ENCODE results near the gene KCTD5.

- no peak for TF ChIP-seq POLR2AphosphoS5 (IDR thresholded peaks at IDR 0.05; ENCODE audit: low read depth, low read length)
- TF ChIP-seq TEAD4 (IDR thresholded peaks at IDR 0.05; ENCODE audit: low read depth, low read length), result no peak
- peak; percentile 79 to 83; a peak in 3 of 4 replicates for TF ChIP-seq SIN3A (conservative IDR thresholded peaks at IDR 0.05 in 1 of 2, IDR thresholded peaks at IDR 0.05 in 1 of 2; ENCODE audit: low read depth in 1 of 2, low read length in 2 of 2)
- no peak for TF ChIP-seq JUND (IDR thresholded peaks at IDR 0.05; ENCODE audit: low read length)
- TF ChIP-seq HDAC6 (IDR thresholded peaks at IDR 0.05; ENCODE audit: low read depth, low read length), result no peak
- no peak for TF ChIP-seq POLR2A (IDR thresholded peaks at IDR 0.05; ENCODE audit: control extremely low read depth in 1 of 2, low read depth in 2 of 2, low read length in 2 of 2)
- TF ChIP-seq HDAC2 (IDR thresholded peaks at IDR 0.05; ENCODE audit: borderline replicate concordance in 1 of 2, low read depth in 2 of 2, low read length in 2 of 2), result peak; percentile 68 to 77; a peak in 1 of 4 replicates
- TF ChIP-seq GABPA (IDR thresholded peaks at IDR 0.05; ENCODE audit: borderline replicate concordance, insufficient read depth, low read length), result 0 out of 2 replicates have a peak, but pooled peaks have one; percentile 45
- TF ChIP-seq RAD21 (IDR thresholded peaks at IDR 0.05 in 1 of 2, conservative IDR thresholded peaks at IDR 0.05 in 1 of 2; ENCODE audit: low read depth in 2 of 2, low read length in 2 of 2), result no peak
- TF ChIP-seq CBX8 (IDR thresholded peaks at IDR 0.05; ENCODE audit: borderline replicate concordance, low read depth, low read length), result no peak
- TF ChIP-seq CTCF (IDR thresholded peaks at IDR 0.05; ENCODE audit: control extremely low read depth in 1 of 3, insufficient read depth in 1 of 3, low read depth in 1 of 3, low read length in 3 of 3), result no peak
- no peak for TF ChIP-seq BCL11A (IDR thresholded peaks at IDR 0.05; ENCODE audit: low read depth in 2 of 2, low read length in 2 of 2)
Observed at GRCh38 chr16:2715519-2715918, 33.2 kb downstream of the KCTD5 start.
